Fibroblast of skin of left quadriceps (primary cell): Measurements from ENCODE around the gene PPP1R9B.
A peak's percentile ranks its signal among the peaks of the same experiment; 100 is the strongest.

Source experiments
- DNase-seq, 2 experiments: peaks; one replicate each; pipeline ENCODE4 v3.0.0-alpha.2; 2013; ENCODE audit warnings: low read depth in 2 of 2

PPP1R9B gene

DNA sequence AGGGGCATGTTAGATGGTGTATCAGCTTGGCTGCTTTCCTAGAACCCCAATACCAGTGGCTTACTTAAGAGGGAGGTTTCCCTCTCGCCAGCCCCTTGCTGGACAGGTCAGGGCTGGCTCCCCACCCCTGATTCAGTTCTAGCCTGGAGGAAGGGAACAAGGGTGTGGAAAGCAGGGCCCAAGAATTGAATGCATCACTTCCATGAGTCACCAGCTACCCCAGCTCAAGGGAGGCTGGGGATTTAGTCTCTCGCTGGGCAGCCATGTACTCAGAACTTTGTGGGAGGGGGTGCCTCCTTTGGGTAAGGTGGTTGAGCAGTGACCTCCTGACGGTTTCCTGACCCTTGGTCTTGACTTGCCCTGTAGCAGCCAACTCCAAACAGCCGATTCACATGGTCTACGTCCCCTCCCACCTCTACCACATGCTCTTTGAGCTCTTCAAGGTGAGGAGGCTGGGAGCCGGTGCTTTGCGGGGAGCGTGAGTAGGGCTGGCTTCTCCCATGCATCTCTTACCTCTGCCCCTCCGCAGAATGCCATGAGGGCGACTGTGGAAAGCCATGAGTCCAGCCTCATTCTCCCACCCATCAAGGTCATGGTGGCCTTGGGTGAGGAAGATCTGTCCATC, 42.6 kb downstream of the PPP1R9B start:
- DNase-seq, result no peak

DNA sequence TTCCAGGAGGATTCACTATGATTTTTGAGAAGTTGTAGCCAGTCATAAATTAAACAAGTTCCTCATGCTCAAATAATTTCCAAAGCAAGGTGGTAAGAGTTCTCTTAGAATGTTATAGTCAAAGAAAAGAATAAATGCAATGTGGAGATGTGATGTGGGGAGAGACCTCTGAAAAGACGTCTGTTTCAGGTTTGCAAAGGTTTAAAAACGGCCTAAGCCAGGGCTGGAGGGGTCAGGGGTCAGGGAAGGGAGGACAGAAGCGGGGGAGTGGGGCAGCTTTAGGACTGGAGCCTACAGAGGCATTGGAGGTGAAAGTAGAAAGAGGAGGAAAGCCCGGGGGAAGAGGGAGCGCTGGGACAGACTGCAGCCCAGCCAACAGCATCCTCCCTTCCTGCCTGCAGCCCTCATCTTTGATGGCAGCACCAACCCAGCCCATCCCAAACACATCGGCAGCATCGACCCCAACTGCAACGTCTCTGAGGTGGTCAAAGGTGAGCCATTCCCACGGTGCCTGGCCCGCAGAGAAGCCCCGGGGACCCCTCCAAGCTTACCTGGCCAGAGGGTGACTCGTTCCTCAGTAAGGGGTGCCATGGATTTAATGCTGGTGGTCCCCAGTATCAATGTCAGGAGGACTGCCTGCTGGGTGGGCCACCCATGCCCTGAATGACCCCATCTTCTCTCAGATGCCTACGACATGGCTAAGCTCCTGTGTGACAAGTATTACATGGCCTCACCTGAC, 43.9 kb downstream of the PPP1R9B start:
- DNase-seq, result no peak

DNA sequence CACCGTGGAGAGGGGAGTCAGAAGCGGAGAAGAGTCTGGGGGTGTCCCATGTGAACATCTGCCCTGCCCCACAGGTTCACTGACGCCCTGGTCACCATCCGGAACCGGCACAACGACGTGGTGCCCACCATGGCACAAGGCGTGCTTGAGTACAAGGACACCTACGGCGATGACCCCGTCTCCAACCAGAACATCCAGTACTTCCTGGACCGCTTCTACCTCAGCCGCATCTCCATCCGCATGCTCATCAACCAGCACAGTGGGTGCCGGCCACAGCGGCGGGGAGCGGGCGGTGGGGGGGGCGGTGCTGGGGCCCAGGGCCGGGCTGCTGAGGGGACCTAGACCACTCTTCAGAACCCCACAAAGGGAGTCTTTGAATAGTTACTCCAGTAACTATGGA, 44.7 kb downstream of the PPP1R9B start:
- no peak for DNase-seq

DNA sequence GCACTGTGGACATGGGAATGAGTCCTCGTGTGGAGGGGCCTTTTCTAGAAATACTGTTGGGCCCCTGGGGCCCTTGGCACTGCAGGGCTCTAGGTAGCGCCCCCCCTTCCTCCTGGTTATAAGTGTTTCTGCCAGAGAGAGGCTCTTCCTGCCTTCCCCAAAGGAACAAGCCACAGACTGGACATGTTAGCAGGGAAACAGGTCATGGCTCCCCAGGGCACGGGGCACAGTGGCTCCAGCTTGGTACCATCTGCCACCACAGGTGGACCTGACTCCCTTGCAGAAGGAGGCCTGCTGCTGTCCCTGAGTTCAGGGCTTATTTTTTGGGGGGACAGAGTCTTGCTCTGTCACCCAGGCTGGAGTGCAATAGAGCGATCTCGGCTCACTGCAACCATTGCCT, 46.5 kb downstream of the PPP1R9B start:
- no peak for DNase-seq

DNA sequence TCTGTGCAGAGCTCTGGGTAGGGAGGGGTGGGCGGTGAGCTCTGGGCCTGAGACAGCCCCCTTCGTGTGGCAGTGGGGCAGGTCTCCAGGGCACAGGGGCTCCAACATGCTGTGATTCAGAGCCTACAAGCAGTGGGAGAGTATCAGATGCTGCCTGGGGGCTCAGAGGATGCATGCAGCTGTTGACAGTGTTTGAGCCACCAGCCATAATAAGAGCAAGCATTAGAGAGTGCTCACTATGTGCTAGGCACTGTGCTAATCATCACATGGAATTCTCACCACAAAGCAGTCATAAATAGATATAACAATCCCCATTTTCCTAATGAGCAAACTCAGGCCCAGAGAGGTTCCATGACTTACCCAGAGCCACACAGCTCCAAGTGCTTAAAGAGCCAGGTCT, 47.2 kb downstream of the PPP1R9B start:
- no peak for DNase-seq

DNA sequence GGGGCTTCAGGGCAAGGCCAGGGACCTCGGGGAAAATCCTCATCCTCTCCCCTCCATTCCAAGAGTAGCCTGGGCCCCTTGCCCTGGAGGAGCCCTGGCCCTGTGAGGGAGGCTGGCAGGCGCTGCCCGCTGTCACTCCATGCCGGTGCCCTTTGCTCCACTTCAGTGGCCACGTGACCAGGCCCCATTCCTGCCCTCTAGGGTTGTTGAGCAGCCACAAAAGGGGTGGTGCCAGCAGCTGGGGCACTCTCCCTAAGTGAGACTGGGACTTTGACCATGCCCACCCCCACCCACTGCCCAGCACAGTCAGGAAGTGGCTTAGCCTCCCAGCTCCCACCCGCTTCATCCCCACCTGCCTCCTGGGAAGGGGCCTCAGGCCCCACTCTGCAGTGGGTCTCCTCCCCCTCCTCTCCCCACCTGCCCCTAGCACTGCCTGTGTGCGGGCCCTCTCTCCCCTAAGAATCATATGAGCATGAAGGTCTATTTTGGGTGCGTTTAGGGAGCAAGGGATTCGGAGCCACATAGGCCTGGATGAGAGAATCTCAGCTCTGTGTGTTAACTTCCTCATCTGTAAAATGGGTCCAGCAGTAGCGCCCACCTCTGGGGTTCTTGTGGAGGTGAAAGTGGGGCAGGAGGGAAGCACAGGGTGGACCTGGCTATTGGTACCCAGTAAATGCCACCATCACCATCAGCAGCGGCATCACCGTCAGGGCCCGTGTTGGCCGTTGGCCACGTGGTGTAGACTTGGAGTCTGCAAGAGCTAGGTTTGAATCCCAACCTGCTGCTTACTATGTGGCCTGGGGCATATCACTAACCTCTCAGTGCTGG, 48.1 kb downstream of the PPP1R9B start:
- no peak for DNase-seq

DNA sequence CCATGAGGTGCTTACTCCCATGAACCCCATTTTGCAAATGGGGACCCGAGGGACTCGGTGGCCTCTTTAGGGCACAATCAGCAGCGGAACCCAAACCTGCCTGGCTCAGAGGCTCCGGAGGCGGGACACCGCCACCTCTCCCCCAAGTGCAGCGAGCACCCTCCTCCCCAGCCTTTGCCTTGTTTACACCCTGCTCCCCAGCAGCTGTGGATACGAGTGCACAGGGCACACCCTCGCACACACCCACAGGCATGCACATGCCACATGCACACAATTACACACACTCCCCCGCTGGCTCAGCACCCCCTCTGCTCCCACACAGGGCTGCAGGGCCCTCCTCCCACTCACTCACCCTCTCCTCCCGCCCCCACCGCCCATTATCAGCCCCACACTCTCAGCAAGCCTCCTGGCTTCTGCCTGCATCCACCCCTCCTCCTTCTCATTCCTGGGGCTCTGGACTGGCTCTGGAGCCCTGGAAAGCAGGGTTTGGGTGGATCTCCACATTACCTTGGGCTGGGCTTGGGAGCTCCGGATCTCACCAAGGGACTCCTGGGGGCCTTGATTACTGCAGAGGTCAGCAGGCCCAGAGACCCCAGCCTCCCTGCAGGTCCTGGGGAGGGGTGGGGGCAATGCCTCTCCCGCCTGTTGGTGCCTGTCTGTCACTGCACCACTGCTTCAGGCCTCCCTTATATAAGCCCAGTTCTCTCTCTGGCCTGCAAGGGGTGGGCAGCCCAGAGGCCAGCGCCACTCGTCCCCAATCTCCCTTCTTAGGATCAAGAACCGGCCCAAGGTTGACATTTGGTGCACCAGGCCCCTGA, 48.9 kb downstream of the PPP1R9B start:
- DNase-seq, result peak; percentile 45 to 51

DNA sequence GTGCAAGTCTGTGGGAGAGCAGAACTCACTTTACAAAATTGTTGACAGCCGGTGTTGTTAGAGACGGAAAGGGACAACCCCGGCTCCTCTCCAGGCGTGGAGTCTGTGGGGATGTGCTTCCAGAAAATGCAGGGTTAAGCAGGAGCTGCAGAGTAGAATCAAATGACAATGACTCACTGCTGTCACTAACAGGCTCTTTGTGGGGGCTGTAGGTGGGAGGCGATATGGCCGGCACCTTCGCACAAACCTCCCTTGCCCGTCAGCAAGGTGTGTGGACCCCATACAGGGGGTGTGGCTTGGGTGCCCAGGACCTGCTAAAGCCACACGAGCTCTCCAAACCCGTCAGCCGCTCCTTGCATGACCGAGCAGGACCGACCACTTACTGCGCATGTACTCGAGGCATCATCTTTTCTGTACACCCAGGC, 49.5 kb downstream of the PPP1R9B start:
- no peak for DNase-seq

DNA sequence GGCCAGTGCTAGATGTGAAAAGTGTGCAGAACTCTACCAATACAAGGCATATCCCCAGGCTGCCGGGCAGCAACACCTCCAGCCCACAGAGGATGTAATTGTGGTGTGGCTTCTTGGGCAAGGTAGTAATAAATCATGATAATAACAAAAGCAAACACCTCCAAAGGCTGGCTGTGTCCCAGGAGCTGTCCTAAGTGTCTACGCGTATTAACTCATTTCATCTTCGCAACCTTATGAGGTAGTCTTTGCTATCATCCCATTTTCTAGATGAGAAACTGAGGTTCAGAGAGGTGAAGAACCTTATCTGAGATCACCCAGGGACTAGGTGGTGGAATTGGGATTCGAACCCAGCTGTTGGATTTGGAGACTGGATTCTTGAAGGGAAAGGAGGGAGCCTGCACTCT, 50.0 kb downstream of the PPP1R9B start:
- DNase-seq, result no peak

DNA sequence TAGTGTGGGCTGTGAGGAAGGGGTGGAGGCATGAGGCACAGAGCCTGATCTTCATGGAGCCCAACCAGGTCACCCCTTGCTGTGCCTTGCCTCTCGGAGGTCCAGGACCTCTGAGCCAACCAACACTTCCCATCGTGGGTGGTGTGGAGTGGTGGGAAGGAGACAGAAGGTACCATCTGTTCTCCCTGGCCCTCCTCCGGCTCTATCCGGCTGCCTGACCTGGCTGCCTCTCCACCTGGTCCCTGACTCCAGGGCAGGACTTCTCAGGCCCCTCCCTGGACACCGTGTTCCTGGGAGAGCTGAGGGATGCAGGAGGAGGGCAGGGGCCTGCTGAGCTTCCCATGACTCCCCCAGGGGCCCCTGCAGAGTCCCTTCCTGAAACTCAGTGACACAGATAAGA, 51.5 kb downstream of the PPP1R9B start:
- DNase-seq, result no peak

DNA sequence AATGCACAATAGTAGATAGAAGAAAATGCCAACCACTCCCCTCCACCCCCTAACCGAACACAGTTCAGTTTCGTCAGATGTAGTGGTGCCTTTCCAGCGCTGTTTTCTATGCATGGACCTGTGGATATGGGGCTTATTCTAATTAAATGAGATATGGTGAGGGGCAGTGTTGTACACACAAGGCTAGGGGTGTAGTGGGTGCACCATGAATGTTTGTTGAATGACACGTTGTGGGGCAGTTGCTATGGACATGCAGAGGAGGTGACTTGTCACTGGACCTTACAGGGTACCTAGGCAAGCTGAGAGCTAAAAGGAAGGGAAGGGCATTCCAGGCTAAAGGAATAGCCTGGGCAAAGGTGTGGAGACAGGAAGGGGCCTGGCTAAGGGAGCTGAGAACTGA, 51.9 kb downstream of the PPP1R9B start:
- DNase-seq, result no peak

DNA sequence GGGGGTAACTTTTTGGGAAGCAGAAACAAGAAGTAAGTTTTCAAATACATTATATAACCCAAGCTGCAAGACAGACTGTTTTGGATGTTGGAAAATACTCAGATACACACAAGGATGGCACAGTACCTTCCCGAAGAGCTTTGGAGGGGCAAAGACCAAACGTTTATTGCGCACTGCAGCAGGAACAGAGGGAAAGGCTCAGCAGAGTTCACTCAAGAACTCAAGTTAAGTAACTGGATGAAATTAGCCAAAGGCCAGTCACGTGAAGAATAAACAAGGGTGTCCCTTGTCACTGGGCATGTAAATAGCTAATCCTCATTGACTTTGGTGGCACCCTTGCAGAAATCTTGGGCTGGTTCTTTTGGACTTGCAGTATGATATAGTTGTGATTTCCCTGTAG, 52.6 kb downstream of the PPP1R9B start:
- no peak for DNase-seq

DNA sequence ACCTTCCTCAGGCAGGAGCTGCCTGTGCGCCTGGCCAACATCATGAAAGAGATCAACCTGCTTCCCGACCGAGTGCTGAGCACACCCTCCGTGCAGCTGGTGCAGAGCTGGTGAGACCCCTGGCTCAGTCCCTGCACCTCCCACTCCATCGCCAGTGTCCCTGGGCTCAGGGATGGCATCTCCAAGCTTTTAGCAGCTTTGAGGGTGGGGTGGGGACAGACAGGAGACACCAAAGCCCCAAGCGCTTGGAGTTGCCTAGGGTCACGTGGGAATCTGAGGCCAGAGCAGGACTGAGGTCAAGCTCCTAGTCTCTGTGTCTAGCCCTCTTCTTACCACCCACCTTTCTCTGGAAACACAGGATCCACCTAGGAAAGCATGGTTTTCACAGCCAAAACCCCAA, 53.0 kb downstream of the PPP1R9B start:
- no peak for DNase-seq

DNA sequence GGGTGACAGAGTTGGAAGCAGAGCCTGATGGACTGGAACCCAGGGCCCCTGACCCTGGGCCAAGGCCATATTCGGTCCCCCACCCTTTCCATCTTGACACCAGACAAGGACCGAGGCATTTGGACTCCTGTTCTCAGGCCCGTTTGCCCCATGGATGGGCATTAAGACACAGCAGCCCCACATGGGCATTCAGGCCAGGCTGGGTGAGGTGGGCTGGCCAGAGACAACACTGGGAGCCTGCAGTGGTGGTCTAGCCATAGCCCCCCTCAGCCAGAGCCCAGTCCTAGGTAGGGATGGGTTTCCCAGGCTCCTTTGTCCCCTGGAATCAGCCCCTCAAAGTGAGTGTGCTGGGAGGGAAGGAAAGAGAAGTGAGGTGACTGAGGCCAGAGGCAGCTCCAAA, 53.7 kb downstream of the PPP1R9B start:
- DNase-seq, result no peak

DNA sequence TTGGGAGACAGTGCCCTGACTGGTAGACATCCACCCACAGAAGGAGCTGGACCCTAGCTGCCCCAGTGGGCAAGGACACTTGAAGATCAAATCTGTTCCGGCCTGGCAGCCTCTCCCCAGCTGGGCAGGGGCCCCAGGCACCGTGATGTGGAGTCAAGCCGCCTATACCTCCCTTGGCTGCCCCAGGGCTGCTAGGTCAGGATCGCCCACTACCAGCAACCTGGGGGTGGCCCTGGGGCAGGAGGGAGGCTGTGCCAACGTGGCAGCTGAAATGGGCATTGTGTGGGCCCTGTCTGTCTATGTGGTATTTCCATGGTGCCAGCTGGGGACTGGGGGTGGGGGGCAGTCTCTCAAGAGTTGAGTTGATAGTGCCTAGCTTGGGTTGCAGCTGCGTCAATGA, 54.4 kb downstream of the PPP1R9B start:
- DNase-seq, result no peak

DNA sequence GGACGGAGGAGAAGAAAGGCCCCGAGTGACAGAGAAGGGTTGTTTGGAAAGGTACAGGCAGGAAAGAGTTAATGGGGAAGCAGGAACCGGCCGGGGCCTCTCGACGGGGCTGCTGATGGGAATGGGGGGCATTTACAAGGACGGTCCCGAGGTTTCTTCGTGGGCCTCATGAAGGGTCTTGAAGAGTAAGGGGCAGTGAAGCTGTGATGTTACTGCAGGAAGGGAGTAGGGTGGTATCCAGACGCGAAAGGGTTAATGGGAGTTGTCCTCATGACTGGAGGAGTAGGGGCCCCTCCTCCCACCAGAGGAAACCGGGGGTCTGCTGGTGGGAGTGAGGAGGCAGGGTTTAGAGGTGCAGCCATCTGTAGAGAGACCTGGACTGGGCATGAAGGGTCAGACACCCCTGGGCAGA, 54.8 kb downstream of the PPP1R9B start:
- no peak for DNase-seq

DNA sequence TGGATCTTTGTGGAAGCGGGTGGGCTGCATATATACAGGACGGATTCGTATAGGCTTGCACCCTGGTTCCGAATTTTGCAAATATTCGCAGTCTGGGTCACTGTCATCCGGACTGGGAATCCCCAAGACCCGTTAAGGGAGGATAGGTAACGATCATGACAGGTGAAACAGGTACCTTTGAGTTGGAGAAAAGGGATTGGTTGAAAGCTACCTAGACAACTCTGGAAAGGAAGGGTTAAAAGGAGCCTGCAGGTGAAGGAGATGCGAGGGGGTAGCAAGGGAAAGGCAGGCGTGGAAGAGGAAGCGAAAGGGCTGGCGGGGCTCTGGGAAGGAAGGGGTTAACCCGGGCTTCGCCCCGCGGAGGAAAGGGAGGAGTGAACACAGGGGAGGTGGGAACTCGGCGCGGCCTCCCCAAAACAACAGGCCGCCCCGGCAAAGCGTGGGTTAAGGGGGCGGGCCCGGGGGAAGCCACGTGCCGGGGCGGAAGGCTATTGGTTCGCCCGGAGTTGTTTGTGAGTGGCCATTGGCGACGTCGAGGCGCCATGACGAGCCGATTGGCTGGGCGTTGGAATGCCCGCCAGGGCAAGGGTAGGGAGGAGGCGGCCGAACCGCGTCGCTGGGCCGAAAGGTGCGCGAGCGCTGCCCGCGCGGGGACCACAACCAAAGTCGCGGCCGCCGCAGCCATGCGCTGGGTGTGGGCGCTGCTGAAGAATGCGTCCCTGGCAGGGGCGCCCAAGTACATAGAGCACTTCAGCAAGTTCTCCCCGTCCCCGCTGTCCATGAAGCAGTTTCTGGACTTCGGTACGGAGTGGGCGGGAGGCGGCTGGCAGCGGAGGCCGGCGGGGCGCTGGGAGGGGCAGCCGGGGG, 55.5 kb downstream of the PPP1R9B start, which contains the start of gene PDK2:
Gene PDK2, plus strand, starts transcription at position 599 of the 867 bp plus-strand sequence. Its CDS starts 85 bp downstream, at position 684.
- DNase-seq, result peak; percentile 91 to 92

DNA sequence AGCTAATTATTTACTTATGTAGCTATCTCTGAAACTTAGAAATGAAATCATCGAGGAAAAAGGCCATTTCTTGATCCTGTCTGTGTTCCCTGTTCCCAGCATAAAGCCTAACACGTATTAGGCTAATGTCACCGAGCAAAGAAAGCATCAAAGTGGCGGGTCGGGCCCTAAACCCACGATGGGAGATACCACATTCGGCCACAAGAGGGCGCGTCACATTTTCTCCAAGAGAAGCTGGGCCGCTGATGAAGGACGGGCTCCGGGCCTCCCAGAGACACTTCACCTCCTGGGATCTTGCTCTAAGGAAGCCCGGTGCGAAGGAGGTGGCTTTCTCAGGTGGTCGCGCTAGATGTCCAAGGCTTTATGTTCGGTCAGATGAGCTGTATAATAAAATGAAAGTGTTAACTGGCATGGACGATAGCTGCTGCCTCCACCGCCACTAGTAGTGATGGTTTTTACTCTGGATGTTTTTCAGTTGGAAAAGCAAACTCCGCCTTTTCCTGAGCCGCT, 56.2 kb downstream of the PPP1R9B start:
- peak; percentile 67 to 68 for DNase-seq

DNA sequence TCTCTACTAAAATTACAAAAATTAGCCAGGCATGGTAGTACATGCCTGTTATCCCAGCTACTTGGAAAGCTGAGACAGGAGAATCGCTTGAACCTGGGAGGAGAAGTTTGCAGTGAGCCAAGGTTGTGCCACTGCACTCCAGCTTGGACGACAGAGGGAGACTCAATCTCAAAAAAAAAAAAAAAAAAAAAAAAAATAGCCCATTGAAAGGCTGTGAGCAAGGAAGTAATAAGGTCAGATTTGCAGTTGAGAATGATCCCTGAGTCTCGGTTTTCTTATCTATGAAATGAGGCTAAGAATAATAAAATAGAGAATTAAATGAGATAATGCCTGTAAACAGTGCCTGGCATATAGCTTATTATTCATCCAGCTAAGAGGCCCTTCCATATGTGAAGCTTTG, 56.7 kb downstream of the PPP1R9B start:
- DNase-seq, result no peak

DNA sequence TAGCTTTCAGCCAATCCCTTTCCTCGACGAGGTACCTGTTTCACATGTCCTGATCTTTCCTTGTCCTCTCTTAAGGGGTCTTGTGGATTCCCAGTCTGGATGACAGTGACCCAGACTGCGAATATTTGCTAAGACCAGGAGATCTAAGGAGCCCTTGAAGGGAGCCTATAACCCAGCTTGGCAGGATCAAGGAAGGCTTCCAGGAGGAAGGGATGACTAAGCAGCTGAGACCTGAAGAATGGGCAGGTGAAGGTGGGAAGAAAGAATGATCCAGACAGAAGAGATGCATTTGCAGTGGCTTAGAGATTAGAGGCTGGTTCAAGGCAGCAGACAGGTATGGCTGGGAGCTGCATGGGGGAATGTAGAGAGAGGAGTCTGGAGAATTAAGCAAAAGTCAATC, 57.2 kb downstream of the PPP1R9B start:
- DNase-seq, result no peak

DNA sequence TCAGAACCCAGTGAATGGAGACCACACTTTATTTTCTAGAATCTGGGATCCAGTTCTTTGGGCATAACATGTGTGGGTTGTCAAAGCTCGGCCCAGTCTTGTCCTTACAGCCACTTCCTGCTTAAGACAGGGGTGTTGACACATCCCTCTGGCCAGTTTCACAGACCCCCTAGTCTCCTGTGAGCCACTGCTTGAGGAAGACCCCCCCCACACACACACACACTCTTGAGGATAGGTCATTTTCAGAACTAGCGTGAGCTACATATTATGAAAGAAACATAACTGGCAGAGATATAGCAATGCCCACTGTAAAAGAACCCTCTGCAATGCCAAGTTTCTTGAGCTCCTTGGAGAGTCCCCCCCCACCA, 58.6 kb downstream of the PPP1R9B start:
- DNase-seq, result no peak
